Spleen (tissue), 7 donors: ENCODE data around the gene CDK8.
"Not testable (repeated sequence)": the region's sequence is repeated elsewhere in the genome, so short reads cannot be mapped to it uniquely, and the experiment has no call there.

Experiments used
- POLR2A ChIP-seq, 3 donors: fragments of 450-650 bp; IDR thresholded peaks; one replicate each; pipeline ENCODE4 v1.5.1; 2017; ENCODE audit warnings: antibody characterized with exemption in 3 of 3, mild to moderate bottlenecking in 1 of 3
- TF ChIP-seq, protein P1 (sequence below), 11 experiments: fragments of 200-600 bp in 7 of 11; fragments of 450-650 bp in 4 of 11; sonication (generic) in 4 of 11; IDR thresholded peaks in 8 of 11; conservative IDR thresholded peaks in 3 of 11; 1 replicate in 7 of 11; 2 replicates in 4 of 11; pipeline versions ENCODE4 v1.4.0 to v1.8.0; 2016 to 2021; ENCODE audit warnings: antibody characterized with exemption in 11 of 11, inconsistent platforms in 4 of 11, mild to moderate bottlenecking in 1 of 11
- donor health status: DM: no; HTN: no; CAD: no; lungs with moderate emphysema.
- donor health status: DM: no; HTN: no; CAD: no.
- donor health status: DM: no; HTN: no; CAD: no.

GRCh38 chr13:26252006-26252405 is 1.9 kb upstream of the CDK8 start:
- TF ChIP-seq, protein P1, sequence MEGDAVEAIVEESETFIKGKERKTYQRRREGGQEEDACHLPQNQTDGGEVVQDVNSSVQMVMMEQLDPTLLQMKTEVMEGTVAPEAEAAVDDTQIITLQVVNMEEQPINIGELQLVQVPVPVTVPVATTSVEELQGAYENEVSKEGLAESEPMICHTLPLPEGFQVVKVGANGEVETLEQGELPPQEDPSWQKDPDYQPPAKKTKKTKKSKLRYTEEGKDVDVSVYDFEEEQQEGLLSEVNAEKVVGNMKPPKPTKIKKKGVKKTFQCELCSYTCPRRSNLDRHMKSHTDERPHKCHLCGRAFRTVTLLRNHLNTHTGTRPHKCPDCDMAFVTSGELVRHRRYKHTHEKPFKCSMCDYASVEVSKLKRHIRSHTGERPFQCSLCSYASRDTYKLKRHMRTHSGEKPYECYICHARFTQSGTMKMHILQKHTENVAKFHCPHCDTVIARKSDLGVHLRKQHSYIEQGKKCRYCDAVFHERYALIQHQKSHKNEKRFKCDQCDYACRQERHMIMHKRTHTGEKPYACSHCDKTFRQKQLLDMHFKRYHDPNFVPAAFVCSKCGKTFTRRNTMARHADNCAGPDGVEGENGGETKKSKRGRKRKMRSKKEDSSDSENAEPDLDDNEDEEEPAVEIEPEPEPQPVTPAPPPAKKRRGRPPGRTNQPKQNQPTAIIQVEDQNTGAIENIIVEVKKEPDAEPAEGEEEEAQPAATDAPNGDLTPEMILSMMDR (IDR thresholded peaks at IDR 0.05 in 8 of 11, conservative IDR thresholded peaks at IDR 0.05 in 3 of 11): not testable (repeated sequence)
- not testable (repeated sequence) for TF ChIP-seq POLR2A (IDR thresholded peaks at IDR 0.05)
